OCI-LY1 (cell line): ENCODE results near the gene BBX.

Source experiments
- H2AFZ ChIP-seq: fragments of 200-600 bp; sonication (generic), shearing (Covaris generic); 2 replicates; pipeline ENCODE4 v1.6.0; 2014; ENCODE audit warnings: antibody characterized with exemption, mild to moderate bottlenecking, low read length
- H3F3A ChIP-seq: fragments of 200-600 bp; sonication (generic), shearing (Covaris generic); 2 replicates; pipeline ENCODE4 v1.6.0; 2014; ENCODE audit warnings: mild to moderate bottlenecking, antibody characterized with exemption, low read length, moderate library complexity; ENCODE audit not compliant: insufficient read depth
- H3K27ac ChIP-seq: fragments of 200-600 bp; sonication (generic); 2 replicates; pipeline ENCODE4 v1.5.1; 2014; ENCODE audit warnings: low read length, mixed run types, mild to moderate bottlenecking, low read depth; ENCODE audit not compliant: poor library complexity, severe bottlenecking
- H3K27me3 ChIP-seq: fragments of 200-600 bp; sonication (generic); 2 replicates; pipeline ENCODE4 v1.6.0; 2014; ENCODE audit warnings: antibody characterized with exemption, mild to moderate bottlenecking, low read length, moderate library complexity; ENCODE audit not compliant: insufficient read depth
- H3K36me3 ChIP-seq: fragments of 200-600 bp; sonication (generic); 2 replicates; pipeline ENCODE4 v1.6.1; 2014; ENCODE audit warnings: mild to moderate bottlenecking, antibody characterized with exemption, low read length, moderate library complexity, mixed read lengths; ENCODE audit not compliant: insufficient read depth
- H3K4me1 ChIP-seq: fragments of 200-600 bp; sonication (generic); 2 replicates; pipeline ENCODE4 v1.5.1; 2014; ENCODE audit warnings: mild to moderate bottlenecking, low read length, moderate library complexity; ENCODE audit not compliant: insufficient read depth, severe bottlenecking
- H3K4me2 ChIP-seq: fragments of 200-600 bp; sonication (generic), shearing (Covaris generic); 2 replicates; pipeline ENCODE4 v1.6.1; 2014; ENCODE audit warnings: low read length
- H3K4me3 ChIP-seq: fragments of 200-600 bp; sonication (generic); 2 replicates; pipeline ENCODE4 v1.5.1; 2014; ENCODE audit warnings: low read length, low read depth, mild to moderate bottlenecking, mixed read lengths; ENCODE audit not compliant: poor library complexity, severe bottlenecking
- H3K79me2 ChIP-seq: fragments of 200-600 bp; shearing (Covaris generic); 2 replicates; pipeline ENCODE4 v1.6.1; 2016; ENCODE audit warnings: mixed run types, low read length, mixed read lengths; ENCODE audit not compliant: insufficient read depth
- H3K9ac ChIP-seq: fragments of 200-600 bp; sonication (generic), shearing (Covaris generic); 2 replicates; pipeline ENCODE4 v1.6.1; 2014; ENCODE audit warnings: mild to moderate bottlenecking, low read length, mixed read lengths
- H3K9me2 ChIP-seq: fragments of 200-600 bp; sonication (generic), shearing (Covaris generic); 2 replicates; pipeline ENCODE4 v1.6.1; 2014; ENCODE audit warnings: low read depth, mild to moderate bottlenecking, low read length, mixed read lengths
- H3K9me3 ChIP-seq: fragments of 200-600 bp; shearing (Covaris generic); 2 replicates; pipeline ENCODE4 v1.6.1; 2014; ENCODE audit warnings: low read length, mixed read lengths
- H4K20me1 ChIP-seq: fragments of 200-600 bp; sonication (generic), shearing (Covaris generic); 2 replicates; pipeline ENCODE4 v1.6.0; 2016; ENCODE audit warnings: mild to moderate bottlenecking, low read length; ENCODE audit not compliant: insufficient read depth
- CTCF ChIP-seq: fragments of 200-600 bp; sonication (generic), shearing (Covaris generic); IDR thresholded peaks from 2 replicates; pipeline ENCODE4 v1.5.1; 2017; ENCODE audit warnings: mild to moderate bottlenecking, antibody characterized with exemption, low read length, moderate library complexity, mixed read lengths
- EZH2 ChIP-seq: fragments of 200-600 bp; sonication (generic), shearing (Covaris generic); IDR thresholded peaks from 2 replicates; pipeline ENCODE4 v1.8.0; 2017; ENCODE audit warnings: borderline replicate concordance, mixed run types, mild to moderate bottlenecking, antibody characterized with exemption, low read length, moderate library complexity, mixed read lengths

The BBX gene

GRCh38 chr3:107521469-107522059 is 1.2 kb upstream of the BBX start:
- Histone ChIP-seq H3K4me1 (peaks cover 28% of the 10 kb centered on the region), H3K4me3 (no peak overlapping the region), H3K9ac (no peak overlapping the region), H3K9me3 (no peaks in the 10 kb centered on the region), H3K27me3 (no peaks in the 10 kb centered on the region), H3K9me2 (no peaks in the 10 kb centered on the region), H3K79me2 (peaks cover 5% of the 10 kb centered on the region; the same call in 1 of the 2 replicates), H2AFZ (0 out of 2 replicates have a peak overlapping the region, but pooled peaks have one; percentile 20), H3K27ac (no peak overlapping the region), H4K20me1 (no peaks in the 10 kb centered on the region), H3F3A (no peaks in the 10 kb centered on the region), H3K36me3 (peaks cover 4% of the 10 kb centered on the region), H3K4me2 (peak overlapping the region; percentile 33; the same call in 1 of the 2 replicates)
- TF ChIP-seq EZH2 (no peak), CTCF (no peak)

GRCh38 chr3:107523289-107523538 is 452 bp downstream of the BBX start:
- no peaks in the 10 kb centered on the region for H3K27me3 ChIP-seq
- H4K20me1 ChIP-seq = no peaks in the 10 kb centered on the region
- peaks cover 21% of the 10 kb centered on the region for H3K36me3 ChIP-seq
- H3K4me1 ChIP-seq = peaks cover 36% of the 10 kb centered on the region
- H3F3A ChIP-seq = no peaks in the 10 kb centered on the region
- no peaks in the 10 kb centered on the region for H3K9me2 ChIP-seq
- TF ChIP-seq CTCF (no peak), EZH2 (no peak)
- H3K27ac ChIP-seq = peak overlapping the region; percentile 74
- no peaks in the 10 kb centered on the region for H3K9me3 ChIP-seq
- H2AFZ ChIP-seq = no peak overlapping the region
- peak overlapping the region; percentile 91 for H3K9ac ChIP-seq
- peak overlapping the region; percentile 87 for H3K4me2 ChIP-seq
- peaks cover 9% of the 10 kb centered on the region; the same call in 1 of the 2 replicates for H3K79me2 ChIP-seq
- peak overlapping the region; percentile 93 for H3K4me3 ChIP-seq

GRCh38 chr3:107523539-107524325 is 970 bp downstream of the BBX start:
- H3K9me2 ChIP-seq = no peaks in the 10 kb centered on the region
- H3K79me2 ChIP-seq = peaks cover 9% of the 10 kb centered on the region; the same call in 1 of the 2 replicates
- H3K4me2 ChIP-seq = peak overlapping the region; percentile 87
- H2AFZ ChIP-seq = no peak overlapping the region
- peak overlapping the region; percentile 91 for H3K9ac ChIP-seq
- peaks cover 21% of the 10 kb centered on the region for H3K36me3 ChIP-seq
- H3F3A ChIP-seq = no peaks in the 10 kb centered on the region
- H3K27me3 ChIP-seq = no peaks in the 10 kb centered on the region
- H3K27ac ChIP-seq = peak overlapping the region; percentile 74
- H3K4me1 ChIP-seq = peaks cover 41% of the 10 kb centered on the region
- TF ChIP-seq EZH2 (no peak), CTCF (no peak)
- H4K20me1 ChIP-seq = no peaks in the 10 kb centered on the region
- peak overlapping the region; percentile 93 for H3K4me3 ChIP-seq
- no peaks in the 10 kb centered on the region for H3K9me3 ChIP-seq
